Activated CD4-positive, alpha-beta memory T cell treated with anti-CD3 and anti-CD28 coated beads for 36 hours (primary cell): ENCODE results near the gene SLC6A18. TPM values are rescaled to one million over a fixed set of nuclear protein-coding genes. Genes with fewer than 3 reads are reported as not detected.

Experiments used
- CTCF ChIA-PET: fragments of 350-600 bp; sonication (Branson Sonifier 250); formaldehyde crosslinking; loops from one replicate; lab custom pipeline; 2021; ENCODE audit warnings: antibody characterized with exemption, inconsistent platforms; lab: Charles Lee
- POLR2A ChIA-PET: fragments of 350-600 bp; sonication (Branson Sonifier 250); formaldehyde crosslinking; loops from one replicate; lab custom pipeline; 2021; ENCODE audit warnings: antibody characterized with exemption; lab: Charles Lee
- DNase-seq: peaks from one replicate; pipeline ENCODE4 v3.0.0-alpha.2; 2020
- H3K27ac Mint-ChIP-seq: one replicate; pipeline ENCODE4 v1.8.0; 2021; ENCODE audit warnings: mixed read lengths
- H3K27me3 Mint-ChIP-seq: one replicate; pipeline ENCODE4 v1.8.0; 2021; ENCODE audit warnings: mixed read lengths
- H3K36me3 Mint-ChIP-seq: one replicate; pipeline ENCODE4 v1.8.0; 2021; ENCODE audit warnings: mixed read lengths
- H3K4me1 Mint-ChIP-seq: one replicate; pipeline ENCODE4 v1.8.0; 2021; ENCODE audit warnings: low read depth, mixed read lengths
- H3K4me3 Mint-ChIP-seq: one replicate; pipeline ENCODE4 v1.8.0; 2021; ENCODE audit warnings: mild to moderate bottlenecking, mixed read lengths
- H3K9me3 Mint-ChIP-seq: one replicate; pipeline ENCODE4 v1.8.0; 2021; ENCODE audit warnings: mixed read lengths
- intact Hi-C: fragments of 100-400 bp; cut with micrococcal nuclease; formaldehyde crosslinking; loops from one replicate; pipeline ENCODE4 v1.15.1; 2023
- total RNA-seq, 2 experiments: library from RNA; stranded (reverse); gene quantifications; one replicate each; pipeline ENCODE4 v1.2.3, GENCODE V29; 2021

The SLC6A18 gene
- total RNA-seq, 2 experiments from 2014 or later: not detected

DNA sequence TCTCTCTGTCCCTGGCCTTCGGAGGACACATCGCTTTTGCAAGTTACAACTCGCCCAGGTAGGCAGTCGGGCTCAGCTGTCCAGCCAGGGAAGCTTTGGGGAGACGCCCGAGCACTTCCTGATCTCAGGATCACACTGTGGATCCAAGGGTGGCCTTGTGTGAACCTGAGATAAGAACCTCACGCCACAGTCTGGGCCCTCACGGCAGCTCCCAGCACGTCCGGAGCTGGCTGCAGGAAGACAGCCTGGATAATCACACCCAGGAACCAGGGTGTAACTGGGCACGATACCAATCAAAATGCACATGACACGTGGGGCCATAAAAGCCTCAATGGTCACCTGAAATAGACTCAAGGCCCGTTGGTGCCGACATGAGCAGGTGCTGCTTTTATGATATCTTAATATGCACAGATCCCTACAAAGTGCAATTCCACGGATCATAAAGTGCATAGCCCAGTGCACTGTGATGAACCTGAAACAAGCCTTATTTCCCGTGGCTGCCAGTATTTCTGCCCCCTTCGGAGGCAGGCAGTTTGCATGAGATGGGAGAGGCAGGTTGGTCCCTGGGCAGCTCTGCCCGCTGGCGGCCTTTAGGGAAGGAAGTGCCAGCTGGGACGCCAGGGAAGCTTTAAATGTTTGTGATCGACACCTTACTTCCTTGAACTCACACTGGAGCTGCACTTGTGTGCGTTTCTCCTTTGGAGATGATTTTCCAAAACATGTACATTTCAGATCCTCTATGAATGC, 14.5 kb downstream of the SLC6A18 start:
- no peaks in the 10 kb centered on the region for H3K36me3 Mint-ChIP-seq

DNA sequence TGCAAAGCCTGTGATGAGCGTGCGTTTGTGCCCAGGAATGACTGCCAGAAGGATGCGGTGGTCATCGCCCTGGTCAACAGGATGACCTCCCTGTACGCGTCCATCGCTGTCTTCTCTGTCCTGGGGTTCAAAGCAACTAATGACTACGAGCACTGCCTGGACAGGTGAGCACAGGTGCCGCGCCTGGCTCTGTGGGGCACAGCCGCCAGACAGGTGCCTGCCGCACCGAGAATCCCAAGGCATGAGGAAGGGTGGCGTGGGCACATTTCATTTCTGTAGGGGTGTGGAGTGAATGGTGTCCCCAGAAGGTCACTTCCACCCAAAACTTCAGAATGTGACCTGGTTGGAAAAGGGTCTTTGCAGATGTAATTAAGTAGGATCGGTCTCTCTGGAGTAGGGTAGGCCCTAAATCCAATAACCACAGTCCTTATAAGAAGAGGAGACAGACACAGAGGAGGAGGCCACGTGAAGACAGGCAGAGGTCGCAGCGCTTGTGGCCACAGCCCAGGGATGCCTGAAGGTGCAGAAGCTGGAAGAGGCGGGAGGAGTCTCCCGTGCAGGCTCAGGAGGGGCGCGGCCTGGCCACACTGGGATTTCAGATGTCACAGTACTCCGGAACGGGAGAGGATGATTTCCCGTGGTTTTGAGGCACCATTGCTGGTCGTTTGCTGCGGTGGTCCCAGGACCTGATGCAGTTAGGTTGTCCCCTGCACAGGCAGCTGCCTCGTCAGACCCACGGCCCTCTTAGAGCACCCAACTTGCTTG, 15.5 kb downstream of the SLC6A18 start:
- Mint-ChIP-seq H3K4me1 (no peaks in the 10 kb centered on the region), H3K9me3 (peaks cover 10% of the 10 kb centered on the region), H3K36me3 (no peaks in the 10 kb centered on the region), H3K27me3 (peaks cover 5% of the 10 kb centered on the region), H3K4me3 (no peak overlapping the region), H3K27ac (no peak overlapping the region)
- POLR2A ChIA-PET: no interaction called here
- intact Hi-C loops: no loop called here
- CTCF ChIA-PET: no interaction called here
- DNase-seq: no peak

More for the DNA sequence above, 14.5 kb downstream of the SLC6A18 start:
- Mint-ChIP-seq H3K27me3 (peaks cover 2% of the 10 kb centered on the region), H3K4me1 (no peaks in the 10 kb centered on the region), H3K9me3 (peaks cover 14% of the 10 kb centered on the region), H3K27ac (no peak overlapping the region), H3K4me3 (no peak overlapping the region)
- ChIA-PET CTCF (no interaction called here), POLR2A (no interaction called here)
- DNase-seq: no peak
- intact Hi-C loops: no loop called here

DNA sequence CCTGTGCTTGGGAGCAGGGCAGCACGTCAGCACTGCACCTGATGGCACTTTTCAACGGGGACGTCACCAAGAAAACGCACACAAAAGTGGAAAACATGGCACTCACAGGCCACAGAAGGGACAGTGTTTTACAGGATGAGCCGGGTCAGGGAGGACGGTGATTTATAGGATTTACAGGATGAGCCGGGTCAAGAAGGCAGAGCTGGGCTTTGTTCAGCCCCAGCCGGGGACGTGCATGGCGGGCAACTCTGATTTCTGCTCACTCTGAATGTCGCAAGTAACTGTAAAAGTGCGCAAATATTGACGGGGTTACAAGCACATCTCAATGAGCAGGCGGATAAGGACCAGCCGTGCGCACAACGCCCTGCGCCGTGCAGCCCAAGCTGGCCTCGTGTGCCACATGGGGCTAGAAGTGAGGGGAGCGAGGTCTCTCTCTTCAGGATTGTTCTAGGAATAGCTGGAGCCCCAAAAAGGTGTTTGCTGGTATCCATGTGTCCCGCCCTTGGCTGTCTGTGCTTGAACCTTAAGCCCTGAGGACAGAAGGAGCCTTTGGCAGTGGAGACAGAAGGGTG, 16.4 kb downstream of the SLC6A18 start:
- Mint-ChIP-seq H3K4me3 (no peak overlapping the region), H3K4me1 (no peaks in the 10 kb centered on the region), H3K36me3 (no peaks in the 10 kb centered on the region), H3K27me3 (peaks cover 6% of the 10 kb centered on the region), H3K27ac (no peak overlapping the region), H3K9me3 (peaks cover under 1% of the 10 kb centered on the region)
- ChIA-PET CTCF (no interaction called here), POLR2A (no interaction called here)
- DNase-seq: no peak
- intact Hi-C loops: no loop called here

DNA sequence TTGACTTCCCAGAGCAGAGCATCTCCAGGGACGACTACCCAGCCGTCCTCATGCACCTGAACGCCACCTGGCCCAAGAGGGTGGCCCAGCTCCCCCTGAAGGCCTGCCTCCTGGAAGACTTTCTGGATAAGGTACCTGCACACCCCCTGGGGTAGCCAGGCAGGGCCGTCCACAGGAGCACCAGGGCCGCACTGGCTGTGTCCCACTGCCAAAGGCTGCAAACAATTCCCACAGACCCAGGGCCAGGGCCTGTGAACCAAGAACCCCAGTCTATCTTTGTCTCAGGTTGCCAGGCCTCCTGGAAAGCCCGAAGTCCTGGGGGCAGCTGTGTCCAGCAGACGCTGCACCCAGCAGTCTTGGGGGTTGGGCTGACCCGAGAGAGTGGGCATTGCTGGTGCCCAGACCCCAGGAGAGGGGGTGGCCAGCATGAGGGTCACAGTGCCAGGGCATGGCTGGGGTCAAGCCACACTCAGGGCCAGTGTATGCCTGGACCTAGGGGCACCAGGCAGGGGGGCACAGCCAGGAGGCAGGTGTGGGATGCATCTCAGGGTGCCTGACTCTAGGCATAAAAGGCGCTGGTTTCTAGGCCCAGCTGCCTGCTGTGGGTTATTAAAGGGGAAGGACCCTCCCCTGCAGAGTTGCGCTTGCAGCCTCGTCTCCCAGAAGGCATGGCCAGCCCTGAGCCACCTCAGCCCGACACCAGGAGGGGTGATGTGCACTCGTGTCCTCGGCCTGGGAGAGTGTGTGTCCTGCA, 17.7 kb downstream of the SLC6A18 start:
- H3K27me3 Mint-ChIP-seq: peaks cover 12% of the 10 kb centered on the region
- no peaks in the 10 kb centered on the region for H3K36me3 Mint-ChIP-seq
- CTCF ChIA-PET: no interaction called here

DNA sequence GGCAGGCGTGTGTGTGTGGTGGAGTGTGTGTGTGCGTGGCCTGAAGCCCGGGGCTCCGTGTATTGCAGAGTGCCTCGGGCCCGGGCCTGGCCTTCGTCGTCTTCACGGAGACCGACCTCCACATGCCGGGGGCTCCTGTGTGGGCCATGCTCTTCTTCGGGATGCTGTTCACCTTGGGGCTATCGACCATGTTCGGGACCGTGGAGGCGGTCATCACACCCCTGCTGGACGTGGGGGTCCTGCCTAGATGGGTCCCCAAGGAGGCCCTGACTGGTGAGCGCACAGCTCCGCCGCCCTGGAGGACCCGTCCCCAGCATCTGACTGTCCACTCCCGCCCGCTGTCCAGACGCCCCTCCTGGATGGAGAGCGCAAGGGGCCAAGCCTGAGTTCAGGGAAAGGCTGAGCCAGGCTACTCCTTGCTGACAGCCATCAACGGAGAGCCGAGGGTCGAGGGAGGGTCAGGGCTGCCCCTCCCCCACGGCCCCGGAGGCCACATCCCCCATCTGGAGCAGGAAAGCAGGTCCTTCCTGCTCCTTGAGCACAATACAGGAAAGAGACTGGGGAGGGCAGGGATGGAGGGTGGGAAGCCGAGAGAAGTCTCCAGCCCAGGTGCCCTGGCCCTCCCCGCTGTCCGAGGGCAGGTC, 18.4 kb downstream of the SLC6A18 start:
- H3K4me3 Mint-ChIP-seq: no peak overlapping the region
- peaks cover 12% of the 10 kb centered on the region for H3K27me3 Mint-ChIP-seq
- H3K27ac Mint-ChIP-seq: no peak overlapping the region
- intact Hi-C loops: no loop called here
- H3K9me3 Mint-ChIP-seq: no peaks in the 10 kb centered on the region
- ChIA-PET CTCF (no interaction called here), POLR2A (no interaction called here)
- H3K4me1 Mint-ChIP-seq: no peaks in the 10 kb centered on the region
- no peak for DNase-seq
- H3K36me3 Mint-ChIP-seq: no peaks in the 10 kb centered on the region

More for the DNA sequence above, 17.7 kb downstream of the SLC6A18 start:
- Mint-ChIP-seq H3K4me1 (no peaks in the 10 kb centered on the region), H3K4me3 (no peak overlapping the region), H3K9me3 (no peaks in the 10 kb centered on the region), H3K27ac (no peak overlapping the region)
- no peak for DNase-seq
- POLR2A ChIA-PET: no interaction called here
- intact Hi-C loops: no loop called here

DNA sequence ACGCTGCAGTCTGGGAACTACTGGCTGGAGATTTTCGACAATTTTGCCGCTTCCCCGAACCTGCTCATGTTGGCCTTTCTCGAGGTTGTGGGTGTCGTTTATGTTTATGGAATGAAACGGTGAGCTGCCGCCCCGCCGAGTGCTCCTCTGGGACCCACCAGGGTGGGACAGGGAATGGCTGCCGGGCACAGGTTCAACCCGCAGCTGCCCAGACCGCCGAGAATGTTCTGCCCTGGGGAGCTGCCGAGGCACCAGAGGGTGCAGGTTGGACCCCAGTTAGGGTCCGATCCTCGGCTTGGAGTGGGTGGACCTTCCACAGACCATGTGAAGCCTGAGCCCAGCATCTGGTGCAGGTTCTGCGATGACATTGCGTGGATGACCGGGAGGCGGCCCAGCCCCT, 19.1 kb downstream of the SLC6A18 start:
- CTCF ChIA-PET: no interaction called here
- intact Hi-C loops: no loop called here
- DNase-seq: no peak
- Mint-ChIP-seq H3K4me1 (no peaks in the 10 kb centered on the region), H3K36me3 (no peaks in the 10 kb centered on the region), H3K9me3 (no peaks in the 10 kb centered on the region), H3K27me3 (peaks cover 12% of the 10 kb centered on the region), H3K27ac (no peak overlapping the region), H3K4me3 (no peak overlapping the region)
- POLR2A ChIA-PET: no interaction called here

DNA sequence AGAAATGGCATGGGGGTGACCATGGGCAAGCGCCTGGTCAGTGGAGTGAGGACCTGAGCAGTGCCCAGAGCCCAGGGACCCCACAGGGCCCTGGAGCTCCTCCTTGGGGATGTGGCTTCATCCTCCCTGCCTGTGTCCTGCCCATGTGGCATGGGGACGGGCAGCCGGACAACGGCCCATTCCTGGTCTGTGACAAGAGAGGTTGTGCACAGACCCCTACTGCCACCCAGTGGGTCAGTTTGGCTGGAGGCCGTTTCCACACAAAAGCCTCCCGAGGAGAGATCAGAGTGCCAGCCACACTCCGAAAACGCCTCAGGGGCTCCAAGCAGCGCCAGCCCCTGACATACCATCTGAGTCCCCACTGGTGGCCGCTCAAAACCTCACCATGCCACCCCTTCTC, 19.8 kb downstream of the SLC6A18 start:
- POLR2A ChIA-PET: no interaction called here
- H3K27ac Mint-ChIP-seq: no peak overlapping the region
- CTCF ChIA-PET: no interaction called here
- H3K4me1 Mint-ChIP-seq: no peaks in the 10 kb centered on the region
- DNase-seq: no peak
- no peak overlapping the region for H3K4me3 Mint-ChIP-seq
- H3K9me3 Mint-ChIP-seq: no peaks in the 10 kb centered on the region
- intact Hi-C loops: no loop called here
- no peaks in the 10 kb centered on the region for H3K36me3 Mint-ChIP-seq
- peaks cover 12% of the 10 kb centered on the region for H3K27me3 Mint-ChIP-seq

DNA sequence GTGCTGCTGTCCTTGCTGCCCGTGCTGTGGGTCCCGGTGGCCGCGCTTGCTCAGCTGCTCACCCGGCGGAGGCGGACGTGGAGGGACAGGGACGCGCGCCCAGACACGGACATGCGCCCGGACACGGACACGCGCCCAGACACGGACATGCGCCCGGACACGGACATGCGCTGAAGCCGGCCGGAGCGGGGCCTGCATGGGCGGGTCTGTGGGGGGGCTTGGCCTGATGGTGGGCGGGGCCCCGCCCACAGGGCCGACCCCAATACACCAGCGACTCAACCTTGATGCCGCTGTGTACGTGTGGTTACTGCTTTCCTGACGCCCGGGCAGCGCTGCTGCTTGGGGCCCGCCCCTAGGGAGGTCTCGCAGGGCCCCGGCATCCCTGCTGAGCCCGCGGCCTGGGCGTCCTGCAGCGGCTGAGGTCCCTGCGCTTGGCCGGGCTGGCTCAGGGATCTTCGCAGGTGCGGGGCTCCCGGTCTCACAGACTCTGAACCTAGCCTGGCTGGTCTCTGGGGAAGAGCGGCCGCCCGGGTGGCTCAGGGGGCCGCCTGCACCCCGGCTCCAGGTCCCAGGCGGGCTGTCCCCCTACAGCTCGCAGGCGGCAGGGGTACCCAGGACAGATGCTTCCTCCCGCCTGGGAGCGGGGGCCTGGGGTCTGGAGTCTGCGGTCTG, 20.9 kb downstream of the SLC6A18 start:
- H3K4me3 Mint-ChIP-seq: no peak overlapping the region
- CTCF ChIA-PET: no interaction called here
- no peak for DNase-seq
- no peaks in the 10 kb centered on the region for H3K36me3 Mint-ChIP-seq
- intact Hi-C loops: no loop called here
- peaks cover 12% of the 10 kb centered on the region for H3K27me3 Mint-ChIP-seq
- no peak overlapping the region for H3K27ac Mint-ChIP-seq
- H3K9me3 Mint-ChIP-seq: no peaks in the 10 kb centered on the region
- no peaks in the 10 kb centered on the region for H3K4me1 Mint-ChIP-seq
- POLR2A ChIA-PET: no interaction called here

DNA sequence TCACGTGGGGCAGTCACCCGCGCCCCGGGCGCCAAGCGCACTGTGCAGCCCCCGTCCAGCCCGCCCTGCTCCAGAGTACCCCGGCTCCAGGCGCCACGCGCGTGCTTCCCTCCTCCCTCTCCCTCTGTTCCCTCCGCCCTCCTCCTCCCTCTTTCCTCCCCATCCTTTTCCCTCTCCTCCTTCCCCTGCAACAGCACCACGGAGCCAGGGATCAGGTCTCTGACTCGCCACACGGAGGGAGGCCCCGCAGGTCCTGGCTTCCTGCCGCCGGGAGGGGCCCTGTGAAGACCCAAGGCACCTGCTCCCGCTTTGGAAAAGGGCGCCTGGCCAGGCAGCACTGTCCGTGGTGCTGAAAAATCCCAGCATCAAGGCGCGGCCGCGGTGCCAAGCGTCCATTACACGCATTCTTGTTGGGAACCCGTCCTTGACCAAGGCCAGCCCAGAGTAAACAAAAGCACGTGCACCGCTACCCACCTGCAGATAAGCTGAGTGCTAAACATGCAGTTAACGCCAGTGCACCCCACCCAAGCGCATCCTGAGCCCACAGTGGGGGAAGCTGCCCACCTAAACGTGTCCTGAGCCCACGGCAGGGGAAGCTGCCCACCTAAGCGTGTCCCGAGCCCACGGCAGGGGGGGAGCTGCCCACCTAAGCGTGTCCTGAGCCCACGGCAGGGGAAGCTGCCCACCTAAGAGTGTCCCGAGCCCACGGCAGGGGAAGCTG, 21.7 kb downstream of the SLC6A18 start:
- POLR2A ChIA-PET: no interaction called here
- intact Hi-C loops: no loop called here
- DNase-seq: peak; percentile 24
- CTCF ChIA-PET: no interaction called here
- H3K27me3 Mint-ChIP-seq: peaks cover 12% of the 10 kb centered on the region
- H3K36me3 Mint-ChIP-seq: no peaks in the 10 kb centered on the region
- H3K4me1 Mint-ChIP-seq: no peaks in the 10 kb centered on the region
- no peaks in the 10 kb centered on the region for H3K9me3 Mint-ChIP-seq
- H3K27ac Mint-ChIP-seq: no peak overlapping the region
- no peak overlapping the region for H3K4me3 Mint-ChIP-seq

DNA sequence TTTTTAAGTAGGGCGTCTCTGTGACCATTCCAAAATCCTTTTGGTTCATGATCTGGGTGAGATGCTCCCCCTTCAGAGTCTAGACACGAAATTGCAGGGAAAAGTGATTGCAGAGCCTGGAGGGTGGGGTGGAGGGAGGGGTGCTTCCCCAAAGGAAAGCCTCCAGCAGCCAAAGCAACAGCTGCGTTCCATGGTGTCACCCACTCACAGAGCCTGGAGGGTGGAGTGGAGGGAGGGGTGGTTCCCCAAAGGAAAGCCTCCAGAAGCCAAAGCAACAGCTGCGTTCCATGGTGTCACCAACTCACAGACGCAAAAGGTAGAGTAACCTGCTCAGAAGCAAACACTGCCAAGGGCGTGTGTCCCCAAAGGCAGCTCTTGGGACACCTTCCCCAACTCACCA, 22.6 kb downstream of the SLC6A18 start:
- no peak overlapping the region for H3K27ac Mint-ChIP-seq
- ChIA-PET POLR2A (no interaction called here), CTCF (no interaction called here)
- no peaks in the 10 kb centered on the region for H3K4me1 Mint-ChIP-seq
- H3K27me3 Mint-ChIP-seq: peaks cover 12% of the 10 kb centered on the region
- H3K4me3 Mint-ChIP-seq: no peak overlapping the region
- DNase-seq: no peak
- no peaks in the 10 kb centered on the region for H3K9me3 Mint-ChIP-seq
- intact Hi-C loops: no loop called here
- H3K36me3 Mint-ChIP-seq: no peaks in the 10 kb centered on the region
